Suprapubic skin (tissue), 4 donors: Measurements from ENCODE around the gene DNAJC19.
"Not testable (repeated sequence)": the region's sequence is repeated elsewhere in the genome, so short reads cannot be mapped to it uniquely, and the experiment has no call there.

Experiments
- POLR2A ChIP-seq, 2 donors: fragments of 450-650 bp; IDR thresholded peaks; one replicate each; pipeline ENCODE4 v1.6.1; 2017; ENCODE audit warnings: antibody characterized with exemption in 2 of 2, mild to moderate bottlenecking in 2 of 2, moderate library complexity in 2 of 2
- POLR2AphosphoS5 ChIP-seq, 3 donors: sonication (generic); formaldehyde crosslinking; IDR thresholded peaks; one replicate each; pipeline ENCODE4 v1.6.1; 2017; ENCODE audit warnings: antibody characterized with exemption in 3 of 3
- TF ChIP-seq, protein P1 (sequence below), 2 donors: fragments of 200-600 bp in 1 of 2; fragments of 450-650 bp in 1 of 2; sonication (generic) in 1 of 2; IDR thresholded peaks; one replicate each; pipeline ENCODE4 v1.5.1; 2016 to 2019; ENCODE audit warnings: antibody characterized with exemption in 2 of 2, mild to moderate bottlenecking in 1 of 2, moderate library complexity in 1 of 2

DNA sequence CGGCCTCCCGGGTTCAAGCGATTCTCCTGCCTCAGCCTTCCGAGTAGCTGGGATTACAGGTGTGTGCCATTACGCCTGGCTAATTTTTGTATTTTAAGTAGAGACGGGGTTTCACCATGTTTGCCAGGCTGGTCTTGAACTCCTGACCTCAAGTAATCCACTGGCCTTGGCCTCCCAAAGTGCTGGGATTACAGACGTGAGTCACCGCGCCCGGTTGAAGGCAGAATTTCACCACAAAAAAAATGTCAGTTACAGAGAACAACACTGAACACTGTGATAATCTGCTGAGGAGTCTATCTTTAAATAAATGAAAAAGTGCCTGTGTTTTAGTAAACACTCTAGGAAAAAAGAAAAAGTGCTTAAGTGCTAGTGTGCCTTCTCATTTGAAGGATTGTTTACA is 3.2 kb downstream of the DNAJC19 start:
- TF ChIP-seq, protein P1, sequence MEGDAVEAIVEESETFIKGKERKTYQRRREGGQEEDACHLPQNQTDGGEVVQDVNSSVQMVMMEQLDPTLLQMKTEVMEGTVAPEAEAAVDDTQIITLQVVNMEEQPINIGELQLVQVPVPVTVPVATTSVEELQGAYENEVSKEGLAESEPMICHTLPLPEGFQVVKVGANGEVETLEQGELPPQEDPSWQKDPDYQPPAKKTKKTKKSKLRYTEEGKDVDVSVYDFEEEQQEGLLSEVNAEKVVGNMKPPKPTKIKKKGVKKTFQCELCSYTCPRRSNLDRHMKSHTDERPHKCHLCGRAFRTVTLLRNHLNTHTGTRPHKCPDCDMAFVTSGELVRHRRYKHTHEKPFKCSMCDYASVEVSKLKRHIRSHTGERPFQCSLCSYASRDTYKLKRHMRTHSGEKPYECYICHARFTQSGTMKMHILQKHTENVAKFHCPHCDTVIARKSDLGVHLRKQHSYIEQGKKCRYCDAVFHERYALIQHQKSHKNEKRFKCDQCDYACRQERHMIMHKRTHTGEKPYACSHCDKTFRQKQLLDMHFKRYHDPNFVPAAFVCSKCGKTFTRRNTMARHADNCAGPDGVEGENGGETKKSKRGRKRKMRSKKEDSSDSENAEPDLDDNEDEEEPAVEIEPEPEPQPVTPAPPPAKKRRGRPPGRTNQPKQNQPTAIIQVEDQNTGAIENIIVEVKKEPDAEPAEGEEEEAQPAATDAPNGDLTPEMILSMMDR (IDR thresholded peaks at IDR 0.05): not testable (repeated sequence)
- not testable (repeated sequence) for TF ChIP-seq POLR2A, POLR2AphosphoS5 (IDR thresholded peaks at IDR 0.05)
